Chondrocyte (in vitro differentiated cells): Measurements from ENCODE around the gene ZBTB24. TPM values are rescaled to one million over a fixed set of nuclear protein-coding genes. Genes with fewer than 3 reads are reported as not detected.
"Not testable (repeated sequence)": the region's sequence is repeated elsewhere in the genome, so short reads cannot be mapped to it uniquely, and the experiment has no call there.

ENCODE experiments used
- DNase-seq: peaks from one replicate; pipeline ENCODE4 v3.0.0; 2021; ENCODE audit warnings: mixed read lengths, low spot score
- H3K27ac Mint-ChIP-seq: one replicate; pipeline ENCODE4 v1.8.0; 2021; ENCODE audit warnings: mild to moderate bottlenecking, moderate library complexity, mixed read lengths; ENCODE audit not compliant: unreplicated experiment
- H3K27me3 Mint-ChIP-seq: 2 replicates; pipeline ENCODE4 v1.8.0; 2021; ENCODE audit warnings: low read depth, mixed read lengths
- H3K36me3 Mint-ChIP-seq: 2 replicates; pipeline ENCODE4 v1.8.0; 2021; ENCODE audit warnings: low read depth, mixed read lengths
- H3K4me1 Mint-ChIP-seq: 2 replicates; pipeline ENCODE4 v1.8.0; 2021; ENCODE audit warnings: low read depth, mild to moderate bottlenecking, mixed read lengths
- H3K4me3 Mint-ChIP-seq: one replicate; pipeline ENCODE4 v1.8.0; 2021; ENCODE audit warnings: mild to moderate bottlenecking, moderate library complexity, mixed read lengths; ENCODE audit not compliant: unreplicated experiment
- H3K9me3 Mint-ChIP-seq: 2 replicates; pipeline ENCODE4 v1.8.0; 2021; ENCODE audit warnings: low read depth, mixed read lengths
- total RNA-seq: library from RNA; stranded (reverse); gene quantifications from 3 replicates; pipeline ENCODE4 v1.2.1, GENCODE V29; 2021
- TF ChIP-seq, protein P1 (sequence below): fragments of 200-600 bp; sonication (generic); IDR thresholded peaks from 2 replicates; pipeline ENCODE4 v1.5.0; 2021; ENCODE audit warnings: antibody characterized with exemption, mild to moderate bottlenecking, moderate library complexity

Gene ZBTB24
- total RNA-seq, 1 donor from 2014 or later = 7.1 TPM

DNA sequence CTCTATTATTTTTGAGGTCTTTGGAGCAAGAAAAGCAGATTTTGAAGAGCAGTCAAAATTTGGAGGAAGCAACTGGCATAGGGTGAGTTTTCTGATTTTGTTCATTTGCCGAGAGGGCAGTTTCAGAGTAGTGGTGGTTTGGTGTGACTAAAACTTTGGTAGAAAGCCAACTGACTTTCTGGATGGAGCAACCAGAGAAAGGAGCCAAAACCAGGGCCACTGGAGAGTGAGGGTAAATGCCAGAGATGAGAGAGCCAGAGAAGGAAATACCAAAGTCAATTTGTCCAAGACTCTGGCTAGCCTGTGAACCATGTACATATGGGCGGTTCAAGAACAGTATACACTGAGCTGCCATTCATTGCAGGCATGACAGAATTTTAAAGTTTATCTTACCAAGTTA lies 40.5 kb upstream of the ZBTB24 start:
- TF ChIP-seq, protein P1, sequence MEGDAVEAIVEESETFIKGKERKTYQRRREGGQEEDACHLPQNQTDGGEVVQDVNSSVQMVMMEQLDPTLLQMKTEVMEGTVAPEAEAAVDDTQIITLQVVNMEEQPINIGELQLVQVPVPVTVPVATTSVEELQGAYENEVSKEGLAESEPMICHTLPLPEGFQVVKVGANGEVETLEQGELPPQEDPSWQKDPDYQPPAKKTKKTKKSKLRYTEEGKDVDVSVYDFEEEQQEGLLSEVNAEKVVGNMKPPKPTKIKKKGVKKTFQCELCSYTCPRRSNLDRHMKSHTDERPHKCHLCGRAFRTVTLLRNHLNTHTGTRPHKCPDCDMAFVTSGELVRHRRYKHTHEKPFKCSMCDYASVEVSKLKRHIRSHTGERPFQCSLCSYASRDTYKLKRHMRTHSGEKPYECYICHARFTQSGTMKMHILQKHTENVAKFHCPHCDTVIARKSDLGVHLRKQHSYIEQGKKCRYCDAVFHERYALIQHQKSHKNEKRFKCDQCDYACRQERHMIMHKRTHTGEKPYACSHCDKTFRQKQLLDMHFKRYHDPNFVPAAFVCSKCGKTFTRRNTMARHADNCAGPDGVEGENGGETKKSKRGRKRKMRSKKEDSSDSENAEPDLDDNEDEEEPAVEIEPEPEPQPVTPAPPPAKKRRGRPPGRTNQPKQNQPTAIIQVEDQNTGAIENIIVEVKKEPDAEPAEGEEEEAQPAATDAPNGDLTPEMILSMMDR = no peak
- H3K9me3 Mint-ChIP-seq = peaks cover 6% of the 10 kb centered on the region
- no peaks in the 10 kb centered on the region for H3K4me1 Mint-ChIP-seq
- H3K27me3 Mint-ChIP-seq = peaks cover 30% of the 10 kb centered on the region
- H3K27ac Mint-ChIP-seq = no peak overlapping the region
- no peak overlapping the region for H3K4me3 Mint-ChIP-seq
- H3K36me3 Mint-ChIP-seq = peaks cover 5% of the 10 kb centered on the region
- DNase-seq = no peak

- TF ChIP-seq, protein P1 = no peak
- H3K36me3 Mint-ChIP-seq = peaks cover 5% of the 10 kb centered on the region
- H3K4me3 Mint-ChIP-seq = no peak overlapping the region
- DNase-seq = no peak
- peaks cover 30% of the 10 kb centered on the region for H3K27me3 Mint-ChIP-seq
- H3K9me3 Mint-ChIP-seq = peaks cover 6% of the 10 kb centered on the region
- H3K4me1 Mint-ChIP-seq = no peaks in the 10 kb centered on the region
- no peak overlapping the region for H3K27ac Mint-ChIP-seq
Observed at GRCh38 chr6:109521080-109521479, 38.1 kb upstream of the ZBTB24 start.

DNA sequence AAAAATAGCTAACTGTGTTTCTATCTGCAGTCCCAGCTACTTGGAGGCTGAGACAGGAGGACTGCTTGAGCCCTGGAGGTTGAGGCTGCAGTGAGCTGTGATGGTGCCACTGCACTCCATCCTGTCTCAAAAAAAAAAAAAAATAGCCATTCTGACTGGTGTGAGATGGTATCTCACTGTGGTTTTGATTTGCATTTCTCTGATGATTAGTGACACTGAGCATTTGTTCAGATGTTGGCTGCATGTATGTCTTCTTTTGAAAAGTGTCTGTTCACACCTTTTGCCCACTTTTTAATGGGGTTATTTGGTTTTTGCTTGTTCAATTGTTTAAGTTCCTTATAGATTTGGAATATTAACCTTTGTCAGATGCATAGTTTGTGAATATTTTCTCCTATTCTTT lies 36.6 kb upstream of the ZBTB24 start:
- H3K9me3 Mint-ChIP-seq = not testable (repeated sequence)
- peaks cover 30% of the 10 kb centered on the region for H3K27me3 Mint-ChIP-seq

GRCh38 chr6:109516929-109517328 lies 33.9 kb upstream of the ZBTB24 start:
- Mint-ChIP-seq H3K4me1 (peaks cover 8% of the 10 kb centered on the region), H3K9me3 (no peaks in the 10 kb centered on the region), H3K36me3 (no peaks in the 10 kb centered on the region), H3K4me3 (no peak overlapping the region), H3K27ac (no peak overlapping the region), H3K27me3 (peaks cover 20% of the 10 kb centered on the region)
- TF ChIP-seq, protein P1 = no peak
- DNase-seq = no peak

More for the DNA sequence above, 36.6 kb upstream of the ZBTB24 start:
- not testable (repeated sequence) for H3K4me3 Mint-ChIP-seq, H3K27ac Mint-ChIP-seq, H3K36me3 Mint-ChIP-seq, H3K4me1 Mint-ChIP-seq, DNase-seq

GRCh38 chr6:109515781-109516409 lies 32.9 kb upstream of the ZBTB24 start:
- peaks cover 11% of the 10 kb centered on the region for H3K4me1 Mint-ChIP-seq
- DNase-seq = no peak
- no peaks in the 10 kb centered on the region for H3K9me3 Mint-ChIP-seq
- peaks cover 14% of the 10 kb centered on the region for H3K27me3 Mint-ChIP-seq
- no peaks in the 10 kb centered on the region for H3K36me3 Mint-ChIP-seq
- no peak overlapping the region for H3K4me3 Mint-ChIP-seq
- TF ChIP-seq, protein P1 = no peak
- no peak overlapping the region for H3K27ac Mint-ChIP-seq

- no peak overlapping the region for H3K4me3 Mint-ChIP-seq
- no peak overlapping the region for H3K27ac Mint-ChIP-seq
- TF ChIP-seq, protein P1 = no peak
Observed at GRCh38 chr6:109514946-109515345, 31.9 kb upstream of the ZBTB24 start.

More at GRCh38 chr6:109514946-109515345, 31.9 kb upstream of the ZBTB24 start:
- Mint-ChIP-seq H3K9me3 (no peaks in the 10 kb centered on the region), H3K4me1 (peaks cover 11% of the 10 kb centered on the region), H3K36me3 (no peaks in the 10 kb centered on the region), H3K27me3 (peaks cover 6% of the 10 kb centered on the region)
- DNase-seq = no peak
